ENCODE measurements around the gene CPA3. TPM values are rescaled to one million over a fixed set of nuclear protein-coding genes. Genes with fewer than 3 reads are reported as not detected.
A peak's percentile ranks its signal among the peaks of the same experiment; 100 is the strongest.

The CPA3 gene
- total RNA-seq, 1 donor from 2014 or later: 34.4 TPM

GRCh38 chr3:148922467-148922866 is 57.4 kb downstream of the CPA3 start:
- no peak for DNase-seq

DNA sequence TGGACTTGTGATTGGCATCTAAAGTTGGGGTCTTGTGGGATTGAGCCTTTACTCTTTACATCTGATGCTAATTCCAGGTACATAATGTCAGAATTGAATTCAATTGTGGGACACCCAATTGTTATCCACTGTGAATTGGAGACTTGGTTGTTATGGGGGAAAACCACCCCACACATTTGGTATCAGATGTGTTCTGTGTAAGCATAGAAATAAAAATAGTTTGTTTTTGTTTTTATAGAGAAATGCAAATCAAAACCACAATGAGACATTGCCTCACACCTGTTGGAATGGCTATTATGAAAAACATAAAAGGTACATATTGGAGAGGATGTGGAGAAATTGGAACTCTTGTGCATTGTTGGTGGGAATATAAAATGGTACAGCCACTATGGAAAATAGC is 58.5 kb downstream of the CPA3 start:
- DNase-seq: no peak

DNA sequence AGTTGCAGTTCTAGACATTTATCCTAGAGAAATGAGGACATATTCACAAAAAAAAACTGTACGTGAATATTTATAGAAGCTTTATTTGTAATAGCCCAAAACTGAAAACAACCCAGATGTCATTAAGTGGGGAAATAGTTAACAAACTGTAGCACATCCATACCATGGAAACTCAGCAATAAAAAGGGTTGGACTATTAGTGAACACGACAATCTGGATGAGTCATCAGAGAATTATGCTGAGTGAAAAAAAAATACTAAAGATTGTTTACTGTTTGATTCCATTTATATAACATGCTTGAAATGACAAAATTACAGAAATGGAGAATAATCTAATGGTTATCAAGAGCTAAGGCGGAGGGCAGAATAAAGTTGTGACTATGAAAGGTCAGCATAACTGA is 59.5 kb downstream of the CPA3 start:
- DNase-seq: no peak

DNA sequence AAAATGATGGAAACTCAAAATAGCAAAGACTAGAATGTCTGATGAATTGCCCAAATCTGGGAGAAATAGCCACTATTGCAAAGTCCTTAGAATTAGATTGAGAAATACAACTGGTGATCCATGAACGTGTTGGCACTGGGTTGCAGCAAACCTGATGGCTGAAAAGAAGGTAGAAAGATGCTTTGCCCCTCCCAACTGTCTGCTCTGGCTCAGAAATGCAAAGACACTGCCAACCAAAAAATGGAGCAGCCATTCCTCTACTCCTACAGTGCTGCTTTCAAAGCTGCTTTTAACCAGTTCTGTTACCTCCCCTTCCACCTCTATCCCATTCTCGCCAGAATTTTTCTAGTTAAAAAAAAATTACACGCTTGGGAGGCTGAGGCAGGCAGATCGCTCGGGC is 60.7 kb downstream of the CPA3 start:
- no peak for DNase-seq

- no peak for DNase-seq
Observed at GRCh38 chr3:148930752-148931151, 65.7 kb downstream of the CPA3 start.

DNA sequence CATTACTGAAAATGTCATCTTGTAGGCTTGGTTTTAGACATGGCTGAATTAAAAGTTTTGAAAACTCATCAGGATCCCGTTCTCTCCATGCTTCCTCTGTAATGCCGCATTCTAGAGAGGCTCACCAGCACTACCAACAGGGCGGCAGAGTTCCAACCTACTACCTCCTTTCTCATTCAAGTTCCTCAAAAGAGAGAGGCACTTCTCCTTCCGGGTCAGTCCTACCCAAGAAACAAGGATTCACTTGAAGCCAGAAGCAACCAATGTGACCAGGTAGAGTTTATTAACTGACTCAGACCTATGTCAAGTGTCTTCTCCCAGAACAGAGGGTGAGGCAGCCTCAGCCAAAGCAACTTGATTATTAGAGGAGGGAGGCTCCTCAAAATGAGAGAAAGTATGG is 66.5 kb downstream of the CPA3 start:
- DNase-seq: no peak

GRCh38 chr3:148932972-148933371 is 67.9 kb downstream of the CPA3 start:
- DNase-seq: no peak

DNA sequence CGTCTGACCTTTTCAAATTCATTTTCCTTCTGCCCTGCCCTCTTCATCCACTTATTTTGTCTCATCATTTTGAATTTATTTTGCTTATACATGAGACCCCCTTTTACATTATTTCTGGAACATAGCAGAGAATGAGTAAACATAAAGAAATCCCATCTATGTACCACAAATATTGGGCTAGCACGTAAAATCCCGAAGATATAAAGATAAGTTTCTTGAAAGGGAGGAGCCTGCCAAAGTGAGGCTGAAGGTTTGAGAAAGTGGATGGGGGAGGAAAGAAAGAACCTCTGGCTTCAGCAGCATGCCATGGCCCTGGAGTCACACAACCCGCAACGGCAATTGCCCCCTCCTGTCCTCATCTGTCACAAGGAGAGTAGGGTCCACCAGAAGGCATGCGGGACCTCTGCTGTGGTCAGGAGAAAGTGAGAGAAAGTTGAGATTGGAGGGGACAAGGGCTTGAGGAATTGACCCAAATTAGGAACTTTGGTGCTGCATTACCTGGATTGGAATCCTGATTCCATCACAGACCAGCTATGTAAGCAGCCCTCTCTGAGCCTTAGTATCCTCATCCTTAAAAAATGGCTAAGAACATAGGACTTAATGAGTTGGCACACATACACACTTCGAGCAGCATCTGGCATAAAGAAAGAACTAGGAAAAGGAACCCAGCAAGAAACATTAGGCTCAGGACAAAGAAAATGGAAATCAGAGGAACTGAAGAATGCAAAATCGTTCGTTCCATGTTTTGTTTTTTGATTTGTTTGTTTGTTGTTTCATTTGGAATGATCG is 72.6 kb downstream of the CPA3 start:
- no peak for DNase-seq

GRCh38 chr3:148938306-148938705 is 73.2 kb downstream of the CPA3 start:
- no peak for DNase-seq

DNA sequence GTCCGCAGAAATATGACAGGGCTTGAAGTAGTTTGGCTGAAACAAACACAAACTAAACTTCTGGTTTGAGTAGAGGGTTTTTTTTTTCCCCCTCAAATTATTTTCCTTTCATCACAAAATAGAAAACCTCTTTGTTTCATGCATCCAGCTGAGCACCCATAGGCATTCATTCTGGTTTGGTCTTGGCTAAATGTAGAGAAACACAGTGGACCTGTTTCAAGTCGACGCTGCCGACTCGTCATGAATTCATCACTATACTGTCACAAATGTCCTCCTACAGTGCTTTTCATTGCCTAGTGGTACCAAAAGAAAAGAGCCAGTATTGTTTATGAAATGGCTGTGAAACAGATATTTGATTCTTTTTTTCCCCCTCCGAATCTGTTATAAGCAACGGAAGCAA is 73.8 kb downstream of the CPA3 start:
- no peak for DNase-seq

DNA sequence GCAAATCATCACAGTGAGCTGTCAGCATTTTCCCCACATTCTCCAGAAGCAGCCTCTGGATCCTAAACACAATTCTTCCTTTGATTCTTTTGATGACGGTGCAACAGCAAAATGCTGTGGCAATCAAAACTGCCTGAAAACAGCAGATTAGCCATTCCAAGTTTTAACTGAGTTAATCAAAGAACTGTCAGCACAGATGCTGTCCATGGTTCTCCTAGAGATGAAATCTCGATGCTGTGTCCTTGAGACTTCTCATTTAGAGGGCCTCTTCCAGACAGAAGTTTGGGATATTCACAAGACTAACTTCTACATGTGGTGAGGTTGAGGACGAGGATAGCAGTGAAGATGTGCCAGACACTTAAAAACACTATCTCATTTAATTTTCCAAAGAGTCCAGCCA is 75.9 kb downstream of the CPA3 start:
- DNase-seq: no peak

DNA sequence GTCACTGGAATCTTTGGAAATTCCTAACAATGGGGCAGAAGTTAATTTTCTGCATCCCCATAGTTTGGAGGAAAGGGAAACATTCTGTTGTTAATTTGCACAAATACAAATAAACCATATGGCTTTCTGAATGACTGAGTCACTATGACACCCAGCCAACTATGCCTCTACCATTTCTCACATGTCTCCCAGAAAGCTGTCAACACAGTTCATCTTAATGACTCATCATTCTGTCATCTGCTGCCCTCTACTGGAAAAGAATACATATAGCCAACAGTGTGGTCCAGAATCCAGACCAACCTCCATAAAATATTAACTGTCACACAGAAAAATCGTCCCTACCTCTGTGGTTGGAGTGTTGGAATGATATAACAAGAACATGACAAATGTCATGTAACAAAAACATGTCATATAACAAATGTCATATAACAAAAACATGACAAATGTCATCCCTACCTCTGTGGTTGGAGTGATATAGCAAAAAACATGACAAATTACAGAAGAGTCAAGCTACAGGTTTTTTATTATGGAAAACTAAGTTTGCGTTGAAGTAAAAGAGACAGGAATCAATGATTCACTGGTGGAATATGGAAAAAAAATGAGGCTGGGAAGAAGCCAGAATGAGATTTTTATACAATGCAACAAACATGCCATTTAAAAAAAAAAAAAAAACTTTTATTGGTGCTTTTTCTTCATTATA is 78.6 kb downstream of the CPA3 start:
- peak; percentile 99 for DNase-seq

- DNase-seq: no peak
Observed at GRCh38 chr3:148945116-148945515, 80.0 kb downstream of the CPA3 start.

Other genes with a start within 250 kb of the CPA3 start
- gene AGTR1, start 167.4 kb upstream of the CPA3 start, total RNA-seq: 39.6 TPM
- gene CPB1, start 37.5 kb upstream of the CPA3 start, total RNA-seq: 8.7 TPM
- 20.0 TPM for gene GYG1, start 126.2 kb downstream of the CPA3 start, total RNA-seq
- 28.1 TPM for gene HLTF, start 221.2 kb downstream of the CPA3 start, total RNA-seq

Data from skin of body (tissue), 2 donors.